ENCODE data around the gene AVEN. TPM values are rescaled to one million over a fixed set of nuclear protein-coding genes. Genes with fewer than 3 reads are reported as not detected.
A peak's percentile ranks its signal among the peaks of the same experiment; 100 is the strongest.

AVEN gene
- total RNA-seq = 7.1 TPM
- 6.4 TPM for polyA plus RNA-seq (ENCODE audit: insufficient read depth, low read depth, low replicate concordance)
- long read RNA-seq, donor 1, transcript AVEN-201 (6 exons, 1,605 nt) = major isoform, 5 of 5 reads
- long read RNA-seq, donor 1, partial matches to known transcripts = 0 of 5 reads
- long read RNA-seq, donor 1, other reads (novel, unspliced or antisense) = 0 of 5 reads
- long read RNA-seq, donor 2, partial matches to known transcripts = 0 of 2 reads
- long read RNA-seq, donor 2, other reads (novel, unspliced or antisense) = 0 of 2 reads
- long read RNA-seq, donor 3, partial matches to known transcripts = 0 of 4 reads
- long read RNA-seq, donor 3, other reads (novel, unspliced or antisense) = 0 of 4 reads
- long read RNA-seq, donor 4, partial matches to known transcripts = 0 of 3 reads
- long read RNA-seq, donor 4, other reads (novel, unspliced or antisense) = 0 of 3 reads
- long read RNA-seq, donor 5 = 0 reads
- long read RNA-seq, donor 6, partial matches to known transcripts = 0 of 2 reads
- long read RNA-seq, donor 6, other reads (novel, unspliced or antisense) = 0 of 2 reads
- long read RNA-seq, donor 7, transcript AVEN-201 (6 exons, 1,605 nt) = major isoform, 11 of 15 reads
- long read RNA-seq, donor 7, partial matches to known transcripts = 1 of 15 reads
- long read RNA-seq, donor 7, other reads (novel, unspliced or antisense) = 3 of 15 reads
- long read RNA-seq, donor 8, transcript AVEN-201 (6 exons, 1,605 nt) = major isoform, 9 of 9 reads
- long read RNA-seq, donor 8, partial matches to known transcripts = 0 of 9 reads
- long read RNA-seq, donor 8, other reads (novel, unspliced or antisense) = 0 of 9 reads
- long read RNA-seq, donor 9, partial matches to known transcripts = 0 of 2 reads
- long read RNA-seq, donor 9, other reads (novel, unspliced or antisense) = 0 of 2 reads
- long read RNA-seq, donor 10, transcript AVEN-201 (6 exons, 1,605 nt) = major isoform, 5 of 5 reads
- long read RNA-seq, donor 10, partial matches to known transcripts = 0 of 5 reads
- long read RNA-seq, donor 10, other reads (novel, unspliced or antisense) = 0 of 5 reads

- Histone ChIP-seq H3K9me3 (ENCODE audit: control insufficient read depth in 2 of 3, insufficient read depth in 1 of 3, low read length in 3 of 3) (no peaks in the 10 kb centered on the region), H3K4me1 (ENCODE audit: control insufficient read depth in 2 of 3, insufficient read depth in 2 of 3, low read depth in 1 of 3, low read length in 3 of 3) (peaks cover 3 to 23% (median 4%) of the 10 kb centered on the region in 3 donors), H3K4me3 (ENCODE audit: low read length in 3 of 3) (peak within 1 kb of the TSS; percentile 78 to 94 (median 81)), H3K9ac (ENCODE audit: low read length in 3 of 3) (peak within 1 kb of the TSS; percentile 46 to 80 (median 72)), H3K36me3 (ENCODE audit: control insufficient read depth in 2 of 3, insufficient read depth in 3 of 3, low read length in 3 of 3) (no peaks in the 10 kb centered on the region), H3K27me3 (ENCODE audit: control insufficient read depth, insufficient read depth, low read length) (no peaks in the 10 kb centered on the region), H3K27ac (ENCODE audit: low read depth in 2 of 2, low read length in 2 of 2) (peak within 1 kb of the TSS; percentile 78 to 81)
- FAIRE-seq (no peak), DNase-seq (peak; percentile 50 to 84 (median 66))
- no peak for TF ChIP-seq CTCF (IDR thresholded peaks at IDR 0.05; ENCODE audit: borderline replicate concordance, extremely low read depth, insufficient read depth)
- intact Hi-C loops (cut with DNase I) = no loop called here
These were observed at the start of gene AVEN for GRCh38 chr15:34038871-34039789. AVEN (minus strand) TSS chr15:34039204; CDS start chr15:34039046, 158 bp downstream.

- H3K27me3 ChIP-seq (ENCODE audit: control insufficient read depth, insufficient read depth, low read length) = no peaks in the 10 kb centered on the region
- no peaks in the 10 kb centered on the region for H3K4me1 ChIP-seq (ENCODE audit: control insufficient read depth in 2 of 3, insufficient read depth in 2 of 3, low read depth in 1 of 3, low read length in 3 of 3)
- DNase-seq = no peak
- no peak overlapping the region for H3K4me3 ChIP-seq (ENCODE audit: low read length in 3 of 3)
- intact Hi-C loops (cut with DNase I) = no loop called here
- no peaks in the 10 kb centered on the region for H3K9me3 ChIP-seq (ENCODE audit: control insufficient read depth in 2 of 3, insufficient read depth in 1 of 3, low read length in 3 of 3)
- peaks cover 4 to 18% (median 4%) of the 10 kb centered on the region in 3 donors for H3K36me3 ChIP-seq (ENCODE audit: control insufficient read depth in 2 of 3, insufficient read depth in 3 of 3, low read length in 3 of 3)
- FAIRE-seq = no peak
- H3K9ac ChIP-seq (ENCODE audit: low read length in 3 of 3) = no peak overlapping the region
- no peak overlapping the region for H3K27ac ChIP-seq (ENCODE audit: low read depth in 2 of 2, low read length in 2 of 2)
- no peak for TF ChIP-seq CTCF (IDR thresholded peaks at IDR 0.05; ENCODE audit: borderline replicate concordance, extremely low read depth, insufficient read depth)
These were observed 46.7 kb upstream of the AVEN start for GRCh38 chr15:34085746-34086145.

- Histone ChIP-seq H3K4me3 (ENCODE audit: low read length in 3 of 3) (no peak overlapping the region), H3K36me3 (ENCODE audit: control insufficient read depth in 2 of 3, insufficient read depth in 3 of 3, low read length in 3 of 3) (peaks cover 4 to 18% (median 4%) of the 10 kb centered on the region in 3 donors), H3K4me1 (ENCODE audit: control insufficient read depth in 2 of 3, insufficient read depth in 2 of 3, low read depth in 1 of 3, low read length in 3 of 3) (no peaks in the 10 kb centered on the region), H3K27ac (ENCODE audit: low read depth in 2 of 2, low read length in 2 of 2) (no peak overlapping the region), H3K9ac (ENCODE audit: low read length in 3 of 3) (no peak overlapping the region), H3K9me3 (ENCODE audit: control insufficient read depth in 2 of 3, insufficient read depth in 1 of 3, low read length in 3 of 3) (no peaks in the 10 kb centered on the region), H3K27me3 (ENCODE audit: control insufficient read depth, insufficient read depth, low read length) (no peaks in the 10 kb centered on the region)
- no peak for DNase-seq
- TF ChIP-seq CTCF (IDR thresholded peaks at IDR 0.05; ENCODE audit: borderline replicate concordance, extremely low read depth, insufficient read depth) = no peak
- FAIRE-seq = no peak
- intact Hi-C loops (cut with DNase I) = no loop called here
These were observed 45.1 kb upstream of the AVEN start for GRCh38 chr15:34084086-34084485.
